Activated CD4-positive, alpha-beta T cell treated with anti-CD3 and anti-CD28 coated beads, Interleukin-2, amount 50 U/mL, for 1 hour (primary cell): Measurements from ENCODE around the gene ENOPH1.
"Not testable (repeated sequence)": the region's sequence is repeated elsewhere in the genome, so short reads cannot be mapped to it uniquely, and the experiment has no call there.

Source experiments
- DNase-seq: peaks from one replicate; pipeline ENCODE4 v3.0.0-alpha.2; 2020

The ENOPH1 gene

GRCh38 chr4:82473621-82474164 lies 43.3 kb downstream of the ENOPH1 start:
- DNase-seq: no peak

GRCh38 chr4:82475931-82476330 lies 45.5 kb downstream of the ENOPH1 start:
- DNase-seq: not testable (repeated sequence)

- not testable (repeated sequence) for DNase-seq
Observed at GRCh38 chr4:82477469-82477868, 47.1 kb downstream of the ENOPH1 start.

- no peak for DNase-seq
Observed at GRCh38 chr4:82479562-82479961, 49.2 kb downstream of the ENOPH1 start.

- no peak for DNase-seq
Observed at GRCh38 chr4:82480771-82481505, 50.5 kb downstream of the ENOPH1 start.

- no peak for DNase-seq
Observed at GRCh38 chr4:82481506-82481840, 51.1 kb downstream of the ENOPH1 start.

- DNase-seq: no peak
Observed at GRCh38 chr4:82482387-82482786, 52.0 kb downstream of the ENOPH1 start.

- no peak for DNase-seq
Observed at GRCh38 chr4:82484996-82485783, 54.8 kb downstream of the ENOPH1 start.

GRCh38 chr4:82489076-82489475 lies 58.7 kb downstream of the ENOPH1 start:
- DNase-seq: no peak

- no peak for DNase-seq
Observed at GRCh38 chr4:82489987-82490386, 59.6 kb downstream of the ENOPH1 start.

- DNase-seq: no peak
Observed at GRCh38 chr4:82491251-82491960, 61.0 kb downstream of the ENOPH1 start.

GRCh38 chr4:82493721-82494425 lies 63.5 kb downstream of the ENOPH1 start:
- DNase-seq: no peak

GRCh38 chr4:82495666-82496065 lies 65.3 kb downstream of the ENOPH1 start:
- DNase-seq: no peak

- no peak for DNase-seq
Observed at GRCh38 chr4:82496349-82496748, 66.0 kb downstream of the ENOPH1 start.

- DNase-seq: no peak
Observed at GRCh38 chr4:82499738-82500434, 69.5 kb downstream of the ENOPH1 start.

GRCh38 chr4:82500435-82501153 lies 70.2 kb downstream of the ENOPH1 start:
- DNase-seq: no peak

- DNase-seq: no peak
Observed at GRCh38 chr4:82501154-82501442, 70.7 kb downstream of the ENOPH1 start.

GRCh38 chr4:82508011-82508410 lies 77.6 kb downstream of the ENOPH1 start:
- no peak for DNase-seq

- DNase-seq: no peak
Observed at GRCh38 chr4:82508806-82509428, 78.5 kb downstream of the ENOPH1 start.

GRCh38 chr4:82510216-82510615 lies 79.8 kb downstream of the ENOPH1 start:
- no peak for DNase-seq
